Activated naive CD4-positive, alpha-beta T cell treated with anti-CD3 and anti-CD28 coated beads, Interleukin-2, amount 50 U/mL, for 16 hours (primary cell): ENCODE results near the gene MEN1.
"Not testable (repeated sequence)": the region's sequence is repeated elsewhere in the genome, so short reads cannot be mapped to it uniquely, and the experiment has no call there.

Source experiments
- DNase-seq: peaks from one replicate; pipeline ENCODE4 v3.0.0-alpha.2; 2020

The MEN1 gene

GRCh38 chr11:64831411-64831891 lies 21.1 kb upstream of the MEN1 start:
- DNase-seq = no peak

GRCh38 chr11:64829536-64830251 lies 19.3 kb upstream of the MEN1 start:
- no peak for DNase-seq

GRCh38 chr11:64827451-64827839 lies 17.1 kb upstream of the MEN1 start:
- DNase-seq = no peak

GRCh38 chr11:64826578-64827450 lies 16.5 kb upstream of the MEN1 start:
- no peak for DNase-seq

GRCh38 chr11:64826062-64826461 lies 15.7 kb upstream of the MEN1 start:
- no peak for DNase-seq

GRCh38 chr11:64823568-64824119 lies 13.3 kb upstream of the MEN1 start:
- DNase-seq = no peak

DNA sequence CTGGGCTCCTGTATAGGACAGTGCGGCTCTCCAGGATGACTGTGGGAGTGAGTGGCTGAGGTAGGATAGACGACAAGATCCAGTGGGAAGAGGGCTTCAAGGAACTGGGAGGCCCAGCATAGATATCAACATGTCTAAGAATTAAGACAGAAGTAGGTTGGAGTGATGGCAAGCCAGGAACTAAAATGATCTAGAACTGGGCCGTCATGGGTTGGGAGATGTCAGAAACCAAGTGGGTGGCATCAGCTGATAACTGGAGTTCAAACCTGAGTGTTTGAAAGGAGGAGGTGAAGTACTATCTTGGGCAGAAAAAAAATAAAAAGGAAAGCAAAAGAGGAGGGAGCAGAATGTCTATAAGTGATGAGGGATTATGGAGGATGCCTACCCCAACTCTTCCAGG lies 7.1 kb upstream of the MEN1 start:
- DNase-seq = no peak

GRCh38 chr11:64815433-64815832 lies 5.1 kb upstream of the MEN1 start:
- DNase-seq = not testable (repeated sequence)

DNA sequence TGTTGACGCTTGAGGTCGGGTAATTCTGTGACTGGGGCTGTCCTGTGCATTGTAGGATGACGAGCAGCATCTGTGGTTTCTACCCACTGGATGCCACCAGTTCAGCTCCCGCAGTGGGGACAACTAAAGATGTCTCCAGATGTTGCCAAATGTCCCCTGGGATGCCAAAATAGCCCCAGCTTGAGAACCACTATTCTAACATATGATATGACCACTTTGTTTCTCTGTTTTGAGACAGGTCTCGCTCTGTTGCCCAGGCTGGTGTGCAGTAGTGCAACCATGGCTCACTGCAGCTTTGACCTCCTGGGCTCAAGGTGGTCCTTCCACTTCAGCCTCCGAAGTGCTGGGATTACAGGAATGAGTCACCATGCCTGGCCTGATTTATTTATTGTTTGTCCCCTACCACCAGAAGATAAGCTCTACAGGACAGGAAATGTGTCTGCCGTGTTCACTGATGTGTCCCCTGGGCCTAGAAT lies 4.4 kb upstream of the MEN1 start:
- no peak for DNase-seq

DNA sequence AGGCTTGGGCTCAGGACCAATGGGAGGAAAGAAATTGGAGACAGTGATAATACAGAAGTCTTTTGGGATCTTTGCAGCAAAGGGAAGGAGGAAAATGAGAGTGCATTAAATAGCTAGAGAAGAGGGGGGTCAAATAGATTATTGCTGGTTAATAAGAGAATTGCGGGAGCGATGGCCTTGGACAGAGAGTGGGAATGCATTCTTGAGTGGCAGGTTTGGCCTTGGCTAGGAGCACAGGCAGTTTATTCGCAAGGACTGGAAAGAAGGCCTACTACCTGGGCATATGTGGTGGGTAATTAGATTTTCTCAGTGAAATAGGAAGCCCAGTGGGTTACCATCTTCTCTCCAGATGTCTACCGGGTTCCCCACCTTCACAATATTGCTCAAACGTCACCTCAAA lies 3.5 kb upstream of the MEN1 start:
- DNase-seq = no peak

DNA sequence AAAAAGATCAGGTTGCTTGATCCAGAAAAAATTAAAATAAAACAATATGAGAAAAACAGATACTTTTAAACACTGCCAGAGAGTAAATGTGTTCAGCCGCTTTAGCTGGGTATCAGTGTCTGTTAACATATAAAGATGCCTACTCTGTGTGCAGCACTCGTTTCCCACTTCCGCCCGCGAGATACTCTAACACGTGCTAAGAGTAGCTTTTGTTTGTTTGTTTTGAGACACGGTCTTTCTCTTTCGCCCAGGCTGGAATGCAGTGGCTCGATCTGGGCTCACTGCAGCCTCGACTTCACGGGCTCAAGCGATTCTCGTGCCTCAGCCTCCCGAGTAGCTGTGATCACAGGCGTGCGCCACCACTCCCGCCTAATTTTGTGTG lies 531 bp upstream of the MEN1 start:
- DNase-seq = peak; percentile 37

- peak; percentile 30 for DNase-seq
These were observed 540 bp downstream of the MEN1 start for GRCh38 chr11:64809781-64810241.

DNA sequence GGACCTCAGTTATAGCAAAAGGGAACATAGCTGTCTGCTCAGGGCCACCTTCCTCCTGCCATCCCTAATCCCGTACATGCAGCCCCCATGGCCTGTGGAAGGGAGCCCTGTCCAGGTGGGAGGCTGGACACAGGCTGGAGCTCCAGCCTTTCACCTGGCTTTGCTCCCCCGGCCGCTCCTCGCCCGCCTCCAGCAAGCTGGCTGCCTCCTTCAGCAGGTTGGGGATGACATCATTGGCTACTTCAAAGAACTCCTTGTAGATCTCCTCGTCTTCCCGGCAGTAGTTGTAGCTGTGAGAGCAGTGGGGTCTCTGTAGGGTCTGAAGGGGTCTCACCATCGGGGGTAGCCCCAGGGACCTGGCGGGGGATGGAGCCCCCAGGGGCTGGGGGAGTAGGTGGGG lies 4.9 kb downstream of the MEN1 start:
- no peak for DNase-seq

GRCh38 chr11:64804346-64805210 lies 5.8 kb downstream of the MEN1 start:
- DNase-seq = no peak

DNA sequence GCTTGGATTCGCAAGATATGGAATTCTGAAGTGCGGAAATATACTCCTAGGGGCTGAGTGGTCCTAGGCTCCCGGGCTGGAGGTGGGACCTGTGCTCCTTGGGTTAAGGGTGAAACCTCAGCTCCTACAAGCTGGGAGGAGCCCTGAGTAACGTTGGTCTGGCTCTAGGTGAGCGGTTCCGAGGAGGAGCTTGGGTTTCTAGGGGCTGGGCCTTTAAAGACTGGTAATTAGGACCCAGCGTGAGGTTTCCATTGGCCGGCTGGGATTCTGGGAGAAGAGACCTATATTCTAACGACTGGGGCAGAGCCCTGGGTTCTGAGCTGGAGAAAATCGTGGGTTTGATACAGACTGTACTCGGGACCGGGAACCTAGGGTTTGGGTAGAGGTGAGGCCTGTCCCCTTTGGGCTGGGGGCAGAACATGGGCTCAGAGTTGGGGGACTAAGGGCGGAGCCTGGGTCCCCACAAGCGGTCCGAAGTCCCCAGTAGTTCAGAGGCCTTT lies 6.5 kb downstream of the MEN1 start:
- no peak for DNase-seq

DNA sequence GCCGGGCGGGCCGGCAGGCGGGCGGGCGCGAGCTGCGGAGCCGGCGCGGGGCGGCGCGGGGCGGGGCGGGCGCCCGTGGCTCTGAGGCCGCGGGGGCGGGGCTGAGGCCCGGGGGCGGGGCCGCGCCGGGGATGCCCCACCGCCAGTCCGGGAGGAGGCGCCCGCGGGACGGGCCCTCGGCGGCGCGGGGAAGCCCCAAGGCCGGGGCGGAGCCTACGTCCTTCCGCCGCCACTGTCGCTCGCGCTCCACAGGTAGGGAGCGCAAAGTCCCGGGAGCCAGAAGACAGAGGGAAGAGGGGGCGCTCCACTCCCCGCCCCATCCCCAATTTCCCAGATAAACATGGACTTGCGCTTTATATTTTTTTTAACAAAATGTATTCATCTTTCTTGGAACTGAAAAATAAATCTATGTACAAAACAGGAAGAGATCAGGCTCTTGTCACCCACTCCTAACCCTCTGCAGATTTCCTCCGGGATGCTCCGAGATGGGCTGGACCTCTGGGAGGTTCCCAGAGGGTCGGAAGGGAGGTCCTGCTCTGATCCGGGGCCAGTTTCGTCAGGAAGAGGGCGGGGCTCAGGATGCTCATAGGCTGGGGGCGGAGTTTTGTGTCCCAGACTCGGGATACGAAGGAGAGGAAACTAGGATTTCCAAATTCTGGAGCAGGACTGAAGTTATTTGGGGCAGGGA lies 7.0 kb downstream of the MEN1 start, which contains the start of gene MAP4K2:
MAP4K2 (minus strand) TSS at position 57 of the 688 bp plus-strand sequence. CDS start 65 bp downstream, outside the sequence.
- peak; percentile 91 for DNase-seq

DNA sequence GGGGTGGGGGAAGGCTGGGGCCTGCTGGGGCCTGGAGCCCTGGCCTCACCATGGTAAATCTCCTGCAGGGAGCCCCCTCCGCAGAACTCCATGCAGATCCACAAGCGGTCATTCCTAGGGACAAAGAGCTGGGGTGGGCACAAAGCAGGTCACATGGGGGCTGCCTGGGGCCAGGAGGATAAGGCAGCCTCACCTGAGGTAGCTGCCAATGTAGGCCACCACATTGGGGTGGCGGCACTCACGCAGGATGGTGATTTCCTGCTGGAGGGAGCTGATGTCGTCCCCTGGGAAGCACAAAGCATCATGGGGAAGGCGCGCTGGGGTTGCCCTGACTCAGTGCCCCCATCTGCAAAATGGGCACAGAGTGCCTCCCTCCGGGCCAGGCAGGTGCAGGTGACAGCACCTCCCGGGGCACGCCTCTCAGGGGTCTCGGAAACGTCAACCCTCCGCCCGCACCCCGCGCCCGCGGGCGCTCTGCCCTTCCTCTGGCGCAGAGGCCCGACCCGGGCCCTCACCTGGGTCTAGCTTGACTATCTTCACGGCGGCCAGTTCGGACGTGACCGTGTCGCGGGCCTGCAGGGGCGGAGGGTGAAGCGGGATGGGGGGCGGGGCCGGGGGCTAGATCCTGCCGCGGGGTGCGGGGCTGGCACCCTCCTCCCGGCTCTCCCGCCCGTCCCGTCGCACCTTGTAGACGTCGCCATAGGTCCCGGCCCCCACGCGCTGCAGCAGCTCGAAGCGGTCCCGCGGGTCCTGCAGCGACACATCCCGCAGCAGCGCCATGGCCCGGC lies 7.8 kb downstream of the MEN1 start:
- DNase-seq = peak; percentile 44

DNA sequence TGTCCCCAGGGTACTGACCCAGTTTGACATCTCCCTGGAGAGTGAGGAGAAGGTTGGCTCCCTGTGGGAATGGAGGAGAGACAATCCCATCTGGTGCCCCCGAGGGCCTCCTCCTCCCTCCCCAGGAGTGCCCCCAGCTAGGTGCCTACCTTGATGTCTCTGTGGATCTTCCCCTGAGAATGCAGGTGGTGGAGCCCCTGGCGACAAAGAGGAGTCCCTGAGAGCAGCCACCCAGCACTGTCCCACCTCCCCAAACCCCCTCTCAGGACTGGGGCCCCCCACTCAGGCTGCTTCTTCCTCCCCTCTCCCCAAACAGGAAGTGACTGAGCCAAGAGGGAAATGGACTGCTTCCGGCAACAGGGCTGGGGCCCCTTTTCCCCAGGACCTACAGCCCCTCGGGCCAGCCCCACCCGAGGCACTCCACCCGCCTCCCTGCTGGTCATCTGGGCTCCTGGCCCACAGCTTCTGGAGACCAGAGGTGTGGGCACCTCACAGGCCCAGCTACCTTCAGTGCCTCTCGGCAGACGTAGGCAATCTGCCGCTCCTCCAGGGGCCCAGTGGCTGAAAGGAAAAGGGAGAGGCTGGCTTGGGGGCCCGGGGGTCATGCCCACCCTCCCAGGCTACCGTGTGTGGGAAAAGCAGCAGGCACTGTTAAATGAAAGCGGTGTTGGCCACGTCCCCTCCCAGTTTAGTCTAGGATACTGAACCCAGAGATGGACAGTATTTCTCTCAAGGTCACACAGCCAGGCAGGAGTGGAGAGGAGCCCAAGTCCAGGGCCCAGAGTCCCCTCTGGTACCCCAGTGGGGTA lies 8.6 kb downstream of the MEN1 start:
- DNase-seq = no peak

GRCh38 chr11:64801158-64801464 lies 9.2 kb downstream of the MEN1 start:
- DNase-seq = no peak
